ENCODE data around the gene RIPOR3. TPM values are rescaled to one million over a fixed set of nuclear protein-coding genes. Genes with fewer than 3 reads are reported as not detected.
A peak's percentile ranks its signal among the peaks of the same experiment; 100 is the strongest.

RIPOR3 gene
- total and polyA plus RNA-seq, 9 of the 15 experiments (the other 6 are each of a cell fraction or from before 2014, with no cell fraction given), result 3.3 to 62.7 (median 21.4) TPM

- H3K9ac ChIP-seq (ENCODE audit: insufficient read depth in 1 of 2, low read depth in 2 of 2, low read length in 2 of 2), result no peak overlapping the region
- ChIA-PET CTCF (ENCODE audit: low intra/inter-chr PET ratio) (no interaction called here), POLR2A (interaction anchor here (1.1 to 1.2 kb wide), 2 partner anchors 13 to 140 kb away, joined by 3 to 7 read pairs; no protein-coding TSS in a partner anchor)
- H3K4me3 ChIP-seq, result no peak overlapping the region
- DNase-seq (ENCODE audit: extremely low read depth in 1 of 4, low spot score in 3 of 4), result no peak
- no peak for FAIRE-seq
- no peak overlapping the region for H3K4me2 ChIP-seq (ENCODE audit: insufficient read depth, low read length)
- peaks cover 45 to 53% of the 10 kb centered on the region in 2 experiments for H3K4me1 ChIP-seq (replicated peaks in 1 of 2; ENCODE audit: control insufficient read depth in 2 of 2, insufficient read depth in 2 of 2, low read length in 2 of 2)
- peaks cover 9% of the 10 kb centered on the region for H3K79me2 ChIP-seq (ENCODE audit: control insufficient read depth, insufficient read depth, low read length)
- no TSS peak for BruUV-seq (replicated peaks)
- H2AFZ ChIP-seq (ENCODE audit: low read depth, low read length), result peak overlapping the region; percentile 69
- no peaks in the 10 kb centered on the region for H3K9me3 ChIP-seq (replicated peaks; ENCODE audit: control insufficient read depth, insufficient read depth, low read depth, low read length)
- H4K20me1 ChIP-seq (replicated peaks; ENCODE audit: control insufficient read depth, insufficient read depth, low read length), result no peaks in the 10 kb centered on the region
- ATAC-seq, result no peak
- 45% methylated on average over 4 of the region's 4 CpGs for WGBS (ENCODE audit: insufficient coverage, low coverage, missing lambda C conversion rate)
- intact Hi-C loops (cut with micrococcal nuclease) (no loop called here), in situ Hi-C loops (cut with MboI) (no loop called here)
- H3K27ac ChIP-seq (ENCODE audit: extremely low read depth, low read depth, low read length), result no peak overlapping the region
- H3K9me1 ChIP-seq (ENCODE audit: control insufficient read depth, insufficient read depth, low read length), result no peaks in the 10 kb centered on the region
- no peaks in the 10 kb centered on the region for H3K36me3 ChIP-seq (ENCODE audit: control insufficient read depth, insufficient read depth, low read length)
- no peaks in the 10 kb centered on the region for H3K27me3 ChIP-seq (ENCODE audit: control insufficient read depth in 2 of 2, insufficient read depth in 2 of 2, low read length in 2 of 2)
- TF ChIP-seq ZEB2 (IDR thresholded peaks at IDR 0.05), result no peak
- TF ChIP-seq SREBF2 (CRISPR knock-in tag; IDR thresholded peaks at IDR 0.05), result no peak
- TF ChIP-seq EWSR1 (IDR thresholded peaks at IDR 0.05; ENCODE audit: borderline replicate concordance, low read depth, partially characterized antibody), result peak; percentile 60
- TF ChIP-seq DMBX1 (CRISPR knock-in tag; IDR thresholded peaks at IDR 0.05; ENCODE audit: borderline replicate concordance), result no peak
- no peak for TF ChIP-seq KAT2B (IDR thresholded peaks at IDR 0.05; ENCODE audit: low read depth, low read length)
- peak; percentile 40; the same call in 1 of the 2 replicates for TF ChIP-seq ESRRA (IDR thresholded peaks at IDR 0.05; ENCODE audit: borderline replicate concordance, low read depth)
- peak in 1 of 2 experiments; percentile 4; a peak in 1 of 4 replicates for TF ChIP-seq BCLAF1 (IDR thresholded peaks at IDR 0.05; ENCODE audit: borderline replicate concordance in 1 of 2, control insufficient read depth in 1 of 2, low read depth in 2 of 2, low read length in 1 of 2)
- TF ChIP-seq ZNF165 (CRISPR knock-in tag; IDR thresholded peaks at IDR 0.05; ENCODE audit: borderline replicate concordance), result no peak
- no peak for TF ChIP-seq ZBTB49 (CRISPR knock-in tag; IDR thresholded peaks at IDR 0.05; ENCODE audit: borderline replicate concordance)
- no peak for TF ChIP-seq KAT7 (CRISPR knock-in tag; IDR thresholded peaks at IDR 0.05; ENCODE audit: borderline replicate concordance)
- no peak for TF ChIP-seq FOXJ3 (CRISPR knock-in tag; IDR thresholded peaks at IDR 0.05)
- no peak for TF ChIP-seq CSDE1 (IDR thresholded peaks at IDR 0.05)
- no peak for TF ChIP-seq NR2C2 (CRISPR knock-in tag; IDR thresholded peaks at IDR 0.05)
- TF ChIP-seq NR2C2 (tag; IDR thresholded peaks at IDR 0.05), result no peak; the same call in 1 of the 2 replicates
- no peak for TF ChIP-seq SAFB (IDR thresholded peaks at IDR 0.05; ENCODE audit: borderline replicate concordance, low read depth, low read length)
Measured at GRCh38 chr20:50726955-50727791, 35.8 kb upstream of the RIPOR3 start.

All from K562 (cell line).